ENCODE measurements around the gene PAPSS2. TPM values are rescaled to one million over a fixed set of nuclear protein-coding genes. Genes with fewer than 3 reads are reported as not detected.

Gene PAPSS2
- total RNA-seq, 1 experiment from 2014 or later: 14.6 TPM

DNA sequence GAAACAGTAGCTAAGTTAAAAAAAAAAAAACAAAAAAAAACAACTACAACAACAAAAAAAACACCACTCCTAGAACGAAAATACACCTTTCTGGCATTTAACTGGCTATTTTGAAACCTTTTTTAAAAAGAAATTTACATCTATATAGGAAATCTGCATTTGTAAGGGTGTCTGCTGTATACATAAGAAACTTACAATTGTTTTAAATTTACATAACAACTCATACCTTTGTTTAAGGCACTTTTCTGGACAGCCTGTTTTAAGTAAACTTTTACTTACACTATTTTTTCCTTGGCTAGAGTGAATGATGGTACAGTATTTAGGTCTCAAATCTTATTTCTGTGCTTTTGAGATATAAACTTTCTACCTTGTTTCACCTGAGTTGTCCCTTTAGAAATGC, 34.0 kb upstream of the PAPSS2 start:
- no peak overlapping the region for H3K4me2 ChIP-seq (ENCODE audit: low read length)
- ATAC-seq (no peak), DNase-seq (ENCODE audit: low read depth, low spot score) (no peak)
- POLR2A ChIA-PET: no interaction called here
- no peaks in the 10 kb centered on the region for H3K9me2 ChIP-seq (ENCODE audit: insufficient read depth)
- H3K9me3 ChIP-seq (ENCODE audit: control insufficient read depth in 1 of 2, insufficient read depth in 1 of 2, low read depth in 1 of 2, low read length in 2 of 2): no peaks in the 10 kb centered on the region
- H3K9ac ChIP-seq (ENCODE audit: low read length): no peak overlapping the region
- CTCF ChIA-PET: no interaction called here
- H3K4me3 ChIP-seq (replicated peaks in 1 of 2; ENCODE audit: low read depth in 1 of 2, low read length in 2 of 2): no peak overlapping the region
- RAD21 ChIA-PET (ENCODE audit: low non-redundant PET in 1 of 2, low total read pairs in 2 of 2, uncharacterized antibody in 2 of 2, unreplicated experiment in 2 of 2): no interaction called here
- H3K27me3 ChIP-seq (ENCODE audit: insufficient read depth, low read length): no peaks in the 10 kb centered on the region
- no TSS peak for BruUV-seq (replicated peaks)
- TF ChIP-seq FOSL1 (IDR thresholded peaks at IDR 0.05; ENCODE audit: low read depth) (no peak), POLR2AphosphoS5 (IDR thresholded peaks at IDR 0.05; ENCODE audit: low read depth, low read length) (no peak), POLR2A (IDR thresholded peaks at IDR 0.05; ENCODE audit: borderline replicate concordance, extremely low read depth, insufficient read depth, insufficient read length) (no peak), SIN3A (IDR thresholded peaks at IDR 0.05; ENCODE audit: low read depth) (no peak), EZH2phosphoT487 (IDR thresholded peaks at IDR 0.05; ENCODE audit: borderline replicate concordance) (no peak), EGR1 (IDR thresholded peaks at IDR 0.05; ENCODE audit: low read depth) (no peak), SRF (IDR thresholded peaks at IDR 0.05; ENCODE audit: low read depth) (no peak), EZH2 (IDR thresholded peaks at IDR 0.05) (no peak), CBX3 (IDR thresholded peaks at IDR 0.05; ENCODE audit: low read depth) (no peak), REST (IDR thresholded peaks at IDR 0.05; ENCODE audit: low read depth) (no peak), ELF1 (IDR thresholded peaks at IDR 0.05; ENCODE audit: borderline replicate concordance, low read depth) (no peak), ZFX (IDR thresholded peaks at IDR 0.05) (no peak), TCF7L2 (IDR thresholded peaks at IDR 0.05; ENCODE audit: borderline replicate concordance, extremely low read depth, insufficient read depth, insufficient read length) (no peak), SP1 (IDR thresholded peaks at IDR 0.05; ENCODE audit: low read depth) (no peak), CEBPB (IDR thresholded peaks at IDR 0.05; ENCODE audit: low read depth) (no peak), ZNF274 (IDR thresholded peaks at IDR 0.05; ENCODE audit: low read depth, low read length) (no peak), JUND (IDR thresholded peaks at IDR 0.05) (no peak)
- TF ChIP-seq, protein P1, sequence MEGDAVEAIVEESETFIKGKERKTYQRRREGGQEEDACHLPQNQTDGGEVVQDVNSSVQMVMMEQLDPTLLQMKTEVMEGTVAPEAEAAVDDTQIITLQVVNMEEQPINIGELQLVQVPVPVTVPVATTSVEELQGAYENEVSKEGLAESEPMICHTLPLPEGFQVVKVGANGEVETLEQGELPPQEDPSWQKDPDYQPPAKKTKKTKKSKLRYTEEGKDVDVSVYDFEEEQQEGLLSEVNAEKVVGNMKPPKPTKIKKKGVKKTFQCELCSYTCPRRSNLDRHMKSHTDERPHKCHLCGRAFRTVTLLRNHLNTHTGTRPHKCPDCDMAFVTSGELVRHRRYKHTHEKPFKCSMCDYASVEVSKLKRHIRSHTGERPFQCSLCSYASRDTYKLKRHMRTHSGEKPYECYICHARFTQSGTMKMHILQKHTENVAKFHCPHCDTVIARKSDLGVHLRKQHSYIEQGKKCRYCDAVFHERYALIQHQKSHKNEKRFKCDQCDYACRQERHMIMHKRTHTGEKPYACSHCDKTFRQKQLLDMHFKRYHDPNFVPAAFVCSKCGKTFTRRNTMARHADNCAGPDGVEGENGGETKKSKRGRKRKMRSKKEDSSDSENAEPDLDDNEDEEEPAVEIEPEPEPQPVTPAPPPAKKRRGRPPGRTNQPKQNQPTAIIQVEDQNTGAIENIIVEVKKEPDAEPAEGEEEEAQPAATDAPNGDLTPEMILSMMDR (IDR thresholded peaks at IDR 0.05 in 2 of 3, conservative IDR thresholded peaks at IDR 0.05 in 1 of 3; ENCODE audit: borderline replicate concordance in 1 of 3, insufficient read depth in 1 of 3, low read depth in 2 of 3, low read length in 2 of 3): no peak
- TF ChIP-seq, protein P2, sequence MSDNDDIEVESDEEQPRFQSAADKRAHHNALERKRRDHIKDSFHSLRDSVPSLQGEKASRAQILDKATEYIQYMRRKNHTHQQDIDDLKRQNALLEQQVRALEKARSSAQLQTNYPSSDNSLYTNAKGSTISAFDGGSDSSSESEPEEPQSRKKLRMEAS (IDR thresholded peaks at IDR 0.05): no peak
- no peak overlapping the region for H2AFZ ChIP-seq (ENCODE audit: low read depth, low read length, poor library complexity, severe bottlenecking)
- no peaks in the 10 kb centered on the region for H4K20me1 ChIP-seq (ENCODE audit: insufficient read depth)
- intact Hi-C loops (cut with micrococcal nuclease): no loop called here
- no peaks in the 10 kb centered on the region for H3K36me3 ChIP-seq (ENCODE audit: control insufficient read depth in 1 of 2, insufficient read depth in 2 of 2, low read length in 2 of 2)
- H3K4me1 ChIP-seq (ENCODE audit: control insufficient read depth in 1 of 2, insufficient read depth in 2 of 2, low read length in 2 of 2): no peaks in the 10 kb centered on the region
- H3K79me2 ChIP-seq (ENCODE audit: insufficient read depth, low read length): no peaks in the 10 kb centered on the region
- H3K27ac ChIP-seq (ENCODE audit: low read depth, low read length): no peak overlapping the region
